Thyroid gland (tissue), 4 donors: ENCODE measurements around the gene ZPBP2.

ENCODE experiments used
- CTCF ChIP-seq, 6 experiments: fragments of 200-600 bp in 3 of 6; fragments of 450-650 bp in 3 of 6; sonication (generic) in 3 of 6; IDR thresholded peaks; one replicate each; pipeline ENCODE4 v1.5.1; 2016 to 2019; ENCODE audit warnings: antibody characterized with exemption in 6 of 6, mild to moderate bottlenecking in 2 of 6, inconsistent platforms in 1 of 6, moderate library complexity in 1 of 6
- POLR2A ChIP-seq, 2 donors: fragments of 450-650 bp; IDR thresholded peaks; one replicate each; pipeline ENCODE4 v1.6.1; 2017; ENCODE audit warnings: antibody characterized with exemption in 2 of 2, mild to moderate bottlenecking in 2 of 2, moderate library complexity in 1 of 2

DNA sequence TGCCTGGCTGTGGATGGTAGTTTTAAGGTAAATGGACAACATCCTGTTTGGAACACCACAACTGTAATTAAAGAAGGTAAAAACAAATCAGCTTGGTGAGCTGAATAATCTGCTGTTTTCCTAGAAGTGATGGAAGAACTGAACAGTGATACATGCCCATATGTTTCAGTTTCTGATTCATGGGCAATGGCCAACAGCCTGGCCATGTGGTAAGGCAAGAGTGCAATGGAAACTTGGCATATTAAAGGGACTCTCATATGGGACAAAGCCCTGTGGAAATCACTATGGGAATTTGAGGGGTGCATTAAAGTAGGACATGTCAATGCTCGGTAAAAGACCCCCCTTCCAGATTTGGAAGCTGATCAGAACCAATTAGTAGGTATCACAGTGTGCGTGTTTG, 41.7 kb upstream of the ZPBP2 start:
- TF ChIP-seq CTCF (IDR thresholded peaks at IDR 0.05) (no peak), POLR2A (IDR thresholded peaks at IDR 0.05) (no peak)
